Suppressor macrophage treated with lipopolysaccharide for 4 hours (primary cell): ENCODE measurements around the gene ACAT2.
"Not testable (repeated sequence)": the region's sequence is repeated elsewhere in the genome, so short reads cannot be mapped to it uniquely, and the experiment has no call there.

ENCODE experiments used
- DNase-seq: peaks from one replicate; pipeline ENCODE4 v3.0.0-alpha.2; 2020

Gene ACAT2

GRCh38 chr6:159816775-159817174 lies 54.9 kb downstream of the ACAT2 start:
- DNase-seq = not testable (repeated sequence)

DNA sequence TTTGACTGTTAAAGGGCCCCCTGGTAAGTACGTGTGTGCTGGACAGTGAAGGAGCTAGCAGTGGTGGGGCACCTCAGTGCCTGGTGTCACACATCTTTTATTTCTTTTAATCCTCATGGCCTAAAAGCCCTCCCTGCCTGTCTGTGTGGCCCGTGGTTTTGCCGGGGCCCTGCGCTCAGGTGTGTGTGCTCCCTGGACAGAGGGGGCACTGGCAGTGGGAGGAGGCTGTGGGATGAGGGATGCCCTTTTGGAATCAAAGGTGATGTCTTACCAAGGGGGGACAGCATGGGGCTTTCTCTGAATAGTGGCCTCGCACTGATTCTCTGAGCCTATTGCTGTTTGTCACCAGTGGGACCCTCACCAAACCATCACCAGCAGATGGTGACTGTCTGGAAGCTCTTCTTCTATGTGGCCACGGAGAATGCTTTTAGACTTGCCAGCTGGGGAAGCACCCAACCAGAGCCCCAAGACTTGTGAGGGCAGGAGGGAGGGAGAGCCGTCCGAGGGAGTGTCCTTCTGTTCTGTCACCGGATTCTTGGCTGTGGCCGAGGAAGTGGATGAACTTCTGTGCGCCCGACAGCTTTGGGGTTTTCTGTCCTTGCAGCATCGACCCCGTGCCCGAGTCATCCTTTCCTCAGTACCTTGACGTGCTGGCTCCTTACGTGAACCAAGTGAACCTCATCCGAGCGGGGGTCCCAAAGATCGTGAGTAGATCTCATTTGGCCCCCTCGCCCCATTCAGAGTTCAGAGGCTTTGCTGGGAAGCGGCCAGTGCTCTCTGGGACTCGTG lies 56.3 kb downstream of the ACAT2 start:
- DNase-seq = no peak

- DNase-seq = no peak
Measured at GRCh38 chr6:159819098-159819497, 57.3 kb downstream of the ACAT2 start.

DNA sequence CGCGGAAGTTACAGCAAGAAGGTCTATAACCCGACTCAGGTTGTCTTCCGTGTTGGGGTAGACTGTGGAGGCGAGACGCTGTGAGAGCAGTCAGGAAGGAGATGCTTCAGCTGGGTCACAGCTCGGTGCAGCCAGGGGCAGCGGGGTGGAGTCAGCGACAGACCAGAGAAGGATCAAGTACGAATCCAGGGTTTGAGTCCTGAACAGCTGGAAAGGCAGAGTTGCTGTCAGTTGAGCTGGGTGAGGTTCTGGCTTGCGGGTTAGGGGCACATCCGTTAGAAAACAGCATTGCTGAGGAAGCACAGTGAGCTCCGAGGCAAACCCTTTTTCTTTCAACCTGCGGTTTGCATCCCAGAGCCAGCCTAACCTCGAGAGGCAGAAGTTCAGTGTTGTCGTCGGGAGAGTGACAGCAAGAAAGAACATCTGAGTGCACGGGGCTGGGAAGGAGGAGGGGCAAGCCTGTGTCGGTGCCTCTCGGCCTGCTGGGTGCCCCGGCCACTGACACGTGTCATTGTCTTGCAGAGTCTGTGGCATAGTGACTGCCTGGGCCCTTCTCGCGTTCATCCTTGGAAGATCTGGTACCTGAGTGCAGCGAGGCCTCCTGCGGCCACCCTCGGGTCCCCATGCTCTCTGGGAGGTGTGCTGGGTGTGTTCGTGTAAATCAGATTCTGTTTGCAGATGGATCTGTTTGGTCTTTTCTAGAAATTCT lies 58.2 kb downstream of the ACAT2 start:
- DNase-seq = no peak

GRCh38 chr6:159821122-159821521 lies 59.3 kb downstream of the ACAT2 start:
- no peak for DNase-seq

GRCh38 chr6:159821726-159822125 lies 59.9 kb downstream of the ACAT2 start:
- DNase-seq = no peak

DNA sequence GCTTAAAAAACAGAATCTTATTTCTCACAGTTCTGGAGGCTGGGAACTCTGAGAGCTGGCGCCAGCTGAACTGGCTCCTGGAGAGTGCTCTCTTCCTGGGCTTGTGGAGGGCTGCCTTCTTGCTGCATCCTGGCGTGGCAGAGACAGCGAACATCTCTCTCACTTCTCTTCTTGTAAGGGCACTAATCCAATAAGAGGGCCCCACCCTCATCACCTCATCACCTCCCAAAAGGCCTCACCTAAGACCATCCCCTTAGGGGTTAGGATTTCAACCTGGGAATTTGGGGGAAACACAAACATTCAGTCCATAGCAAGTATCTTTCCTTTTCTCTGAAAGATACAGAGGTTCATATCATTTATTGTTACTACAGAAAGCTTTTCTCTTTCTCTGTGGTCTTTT lies 62.1 kb downstream of the ACAT2 start:
- DNase-seq = no peak

DNA sequence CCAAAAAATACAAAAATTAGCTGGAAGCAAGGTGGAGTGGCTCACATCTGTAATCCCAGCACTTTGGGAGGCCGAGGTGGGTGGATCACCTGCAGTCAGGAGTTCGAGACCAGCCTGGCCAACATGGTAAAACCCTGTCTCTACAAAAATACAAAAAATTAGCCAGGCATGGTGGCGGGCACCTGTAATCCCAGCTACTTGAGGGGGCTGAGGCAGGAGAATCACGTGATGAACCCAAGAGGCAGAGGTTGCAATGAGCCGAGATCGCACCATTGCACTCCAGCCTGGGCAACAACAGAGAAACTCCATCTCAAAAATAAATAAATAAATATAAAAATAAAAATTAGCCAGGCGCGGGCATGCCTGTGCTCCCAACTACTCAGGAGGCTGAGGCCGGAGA lies 62.8 kb downstream of the ACAT2 start:
- not testable (repeated sequence) for DNase-seq

DNA sequence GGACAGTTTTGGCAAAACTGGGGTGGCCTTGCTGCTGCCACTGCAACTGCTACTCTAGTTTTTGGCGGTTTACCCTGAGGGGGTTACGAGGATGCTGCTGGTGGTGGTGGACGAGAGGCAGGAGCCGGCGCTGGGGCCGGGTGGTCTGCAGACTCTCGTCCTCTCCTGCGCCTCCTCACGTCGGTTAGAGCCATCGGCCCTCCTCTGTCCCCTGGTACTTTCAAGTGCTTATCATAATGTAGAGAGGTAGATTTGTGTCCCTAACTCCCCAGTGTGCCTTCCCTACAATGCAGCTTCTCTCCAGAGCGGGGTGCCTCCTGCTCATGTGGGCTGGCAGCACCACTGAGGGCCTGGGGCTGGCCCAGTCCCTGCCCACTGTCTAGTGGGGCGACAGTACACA lies 64.2 kb downstream of the ACAT2 start:
- DNase-seq = no peak

- no peak for DNase-seq
Measured at GRCh38 chr6:159826968-159827647, 65.3 kb downstream of the ACAT2 start.

DNA sequence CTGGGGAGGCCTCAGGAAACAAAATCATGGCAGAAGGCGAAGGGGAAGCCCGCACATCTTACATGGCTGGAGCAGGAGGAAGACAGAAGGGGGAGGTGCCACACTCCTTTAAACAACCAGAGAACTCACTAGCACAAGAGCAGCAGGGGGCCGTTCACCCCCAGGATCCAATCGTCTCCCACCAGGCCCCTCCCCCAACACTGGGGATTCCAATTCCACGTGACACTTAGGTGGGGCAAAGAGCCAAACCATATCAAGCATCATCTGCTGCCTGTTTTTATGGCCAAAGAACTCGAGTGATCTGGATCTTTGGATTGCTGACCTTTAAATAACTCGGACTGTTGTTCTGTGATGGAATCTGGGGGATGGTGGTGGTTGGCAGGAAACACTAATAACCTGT lies 66.2 kb downstream of the ACAT2 start:
- no peak for DNase-seq
